Thyroid gland (tissue), 4 donors: Measurements from ENCODE around the gene C12orf56.

ENCODE experiments used
- POLR2A ChIP-seq, 2 donors: fragments of 450-650 bp; IDR thresholded peaks; one replicate each; pipeline ENCODE4 v1.6.1; 2017; ENCODE audit warnings: antibody characterized with exemption in 2 of 2, mild to moderate bottlenecking in 2 of 2, moderate library complexity in 1 of 2
- TF ChIP-seq, protein P1 (sequence below), 6 experiments: fragments of 200-600 bp in 3 of 6; fragments of 450-650 bp in 3 of 6; sonication (generic) in 3 of 6; IDR thresholded peaks; one replicate each; pipeline ENCODE4 v1.5.1; 2016 to 2019; ENCODE audit warnings: antibody characterized with exemption in 6 of 6, mild to moderate bottlenecking in 2 of 6, inconsistent platforms in 1 of 6, moderate library complexity in 1 of 6

DNA sequence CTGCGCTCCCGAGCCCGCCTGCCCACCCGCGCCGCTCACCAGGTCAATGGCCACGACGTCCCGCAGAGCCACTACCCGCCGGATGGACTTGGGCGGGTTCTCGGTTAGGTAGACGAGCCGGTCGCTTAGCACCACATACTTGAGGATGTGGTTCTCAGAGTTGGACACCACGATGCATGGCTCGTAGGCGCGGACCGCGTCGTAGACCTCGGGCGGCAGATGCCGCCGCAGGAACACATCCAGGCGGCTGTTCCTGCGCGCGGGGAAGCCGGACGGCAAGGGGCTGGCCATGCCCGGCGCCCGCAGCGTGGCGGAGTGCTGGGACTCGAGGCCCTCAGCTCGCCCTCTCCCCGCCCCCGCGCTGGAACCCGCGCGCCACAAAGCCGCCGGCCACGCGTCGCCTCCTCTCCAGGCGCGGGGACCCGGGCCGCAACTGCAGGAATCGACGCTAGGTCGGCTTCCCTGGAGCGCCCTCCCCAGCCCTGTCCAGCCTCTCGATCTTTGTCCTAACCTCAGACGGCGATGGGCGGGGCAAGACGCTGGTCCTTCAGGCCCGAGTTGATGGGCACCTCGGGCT is at the start of gene C12orf56:
- no peak for TF ChIP-seq POLR2A (IDR thresholded peaks at IDR 0.05)
- TF ChIP-seq, protein P1, sequence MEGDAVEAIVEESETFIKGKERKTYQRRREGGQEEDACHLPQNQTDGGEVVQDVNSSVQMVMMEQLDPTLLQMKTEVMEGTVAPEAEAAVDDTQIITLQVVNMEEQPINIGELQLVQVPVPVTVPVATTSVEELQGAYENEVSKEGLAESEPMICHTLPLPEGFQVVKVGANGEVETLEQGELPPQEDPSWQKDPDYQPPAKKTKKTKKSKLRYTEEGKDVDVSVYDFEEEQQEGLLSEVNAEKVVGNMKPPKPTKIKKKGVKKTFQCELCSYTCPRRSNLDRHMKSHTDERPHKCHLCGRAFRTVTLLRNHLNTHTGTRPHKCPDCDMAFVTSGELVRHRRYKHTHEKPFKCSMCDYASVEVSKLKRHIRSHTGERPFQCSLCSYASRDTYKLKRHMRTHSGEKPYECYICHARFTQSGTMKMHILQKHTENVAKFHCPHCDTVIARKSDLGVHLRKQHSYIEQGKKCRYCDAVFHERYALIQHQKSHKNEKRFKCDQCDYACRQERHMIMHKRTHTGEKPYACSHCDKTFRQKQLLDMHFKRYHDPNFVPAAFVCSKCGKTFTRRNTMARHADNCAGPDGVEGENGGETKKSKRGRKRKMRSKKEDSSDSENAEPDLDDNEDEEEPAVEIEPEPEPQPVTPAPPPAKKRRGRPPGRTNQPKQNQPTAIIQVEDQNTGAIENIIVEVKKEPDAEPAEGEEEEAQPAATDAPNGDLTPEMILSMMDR (IDR thresholded peaks at IDR 0.05), result no peak
